NB4 (cell line): ENCODE results near the gene NECTIN3.

Experiments
- MYC ChIP-seq: IDR thresholded peaks from 2 replicates; pipeline ENCODE4 v1.6.1; 2011; ENCODE audit warnings: low read depth, low read length
- POLR2A ChIP-seq: IDR thresholded peaks from 2 replicates; pipeline ENCODE4 v1.6.1; 2011; ENCODE audit warnings: mild to moderate bottlenecking; ENCODE audit not compliant: insufficient read length; ENCODE audit errors: extremely low read depth
- TF ChIP-seq, protein P1 (sequence below): IDR thresholded peaks from one replicate; pipeline ENCODE4 v1.5.1; 2012; ENCODE audit warnings: low read depth, low read length

DNA sequence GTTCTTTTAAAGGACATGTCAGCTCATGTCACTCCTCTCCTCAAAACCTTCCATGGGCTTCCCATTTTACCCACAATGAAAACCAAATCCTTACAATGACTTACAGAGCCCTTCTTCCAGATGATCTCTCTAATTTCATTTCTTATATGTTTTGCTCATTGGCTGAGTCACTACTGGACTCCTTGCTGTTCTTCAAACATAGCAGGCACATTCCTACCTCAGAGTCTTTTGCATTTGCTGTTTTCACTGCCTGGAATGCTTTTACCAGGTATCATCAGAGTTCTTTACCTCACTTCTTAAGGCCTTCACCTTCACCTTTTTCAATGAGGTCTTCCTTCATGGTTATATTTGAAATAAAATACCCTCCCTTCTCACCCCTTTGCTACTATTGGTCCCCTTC lies 57.3 kb downstream of the NECTIN3 start:
- TF ChIP-seq, protein P1, sequence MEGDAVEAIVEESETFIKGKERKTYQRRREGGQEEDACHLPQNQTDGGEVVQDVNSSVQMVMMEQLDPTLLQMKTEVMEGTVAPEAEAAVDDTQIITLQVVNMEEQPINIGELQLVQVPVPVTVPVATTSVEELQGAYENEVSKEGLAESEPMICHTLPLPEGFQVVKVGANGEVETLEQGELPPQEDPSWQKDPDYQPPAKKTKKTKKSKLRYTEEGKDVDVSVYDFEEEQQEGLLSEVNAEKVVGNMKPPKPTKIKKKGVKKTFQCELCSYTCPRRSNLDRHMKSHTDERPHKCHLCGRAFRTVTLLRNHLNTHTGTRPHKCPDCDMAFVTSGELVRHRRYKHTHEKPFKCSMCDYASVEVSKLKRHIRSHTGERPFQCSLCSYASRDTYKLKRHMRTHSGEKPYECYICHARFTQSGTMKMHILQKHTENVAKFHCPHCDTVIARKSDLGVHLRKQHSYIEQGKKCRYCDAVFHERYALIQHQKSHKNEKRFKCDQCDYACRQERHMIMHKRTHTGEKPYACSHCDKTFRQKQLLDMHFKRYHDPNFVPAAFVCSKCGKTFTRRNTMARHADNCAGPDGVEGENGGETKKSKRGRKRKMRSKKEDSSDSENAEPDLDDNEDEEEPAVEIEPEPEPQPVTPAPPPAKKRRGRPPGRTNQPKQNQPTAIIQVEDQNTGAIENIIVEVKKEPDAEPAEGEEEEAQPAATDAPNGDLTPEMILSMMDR: no peak
- TF ChIP-seq POLR2A (no peak), MYC (no peak)
